Fibroblast of pulmonary artery (primary cell): ENCODE measurements around the gene ADAMTSL3.

Experiments used
- DNase-seq: peaks from one replicate; pipeline ENCODE4 v3.0.0-alpha.2; 2010; ENCODE audit warnings: low read depth
- H3K4me3 ChIP-seq: replicated peaks from 2 replicates; pipeline ENCODE4 v1.5.1; 2011; ENCODE audit warnings: low read depth, mild to moderate bottlenecking, control low read depth, low read length, moderate library complexity
- CTCF ChIP-seq: IDR thresholded peaks from 2 replicates; pipeline ENCODE4 v1.5.1; 2011; ENCODE audit warnings: mild to moderate bottlenecking, control low read depth, low read length, inconsistent platforms; ENCODE audit errors: missing control alignments

The ADAMTSL3 gene

GRCh38 chr15:83940136-83940535 lies 286.2 kb downstream of the ADAMTSL3 start:
- DNase-seq, result no peak
- TF ChIP-seq CTCF, result no peak

GRCh38 chr15:83943043-83943442 lies 289.1 kb downstream of the ADAMTSL3 start:
- no peak overlapping the region for H3K4me3 ChIP-seq
- no peak for TF ChIP-seq CTCF
- DNase-seq, result no peak

More at GRCh38 chr15:83940136-83940535, 286.2 kb downstream of the ADAMTSL3 start:
- no peak overlapping the region for H3K4me3 ChIP-seq

- no peak overlapping the region for H3K4me3 ChIP-seq
- no peak for TF ChIP-seq CTCF
- peak; percentile 47 for DNase-seq
These were observed 290.0 kb downstream of the ADAMTSL3 start for GRCh38 chr15:83943849-83944404.

- no peak overlapping the region for H3K4me3 ChIP-seq
- no peak for TF ChIP-seq CTCF
- no peak for DNase-seq
These were observed 293.2 kb downstream of the ADAMTSL3 start for GRCh38 chr15:83947156-83947555.

- no peak for TF ChIP-seq CTCF
- H3K4me3 ChIP-seq, result no peak overlapping the region
- DNase-seq, result no peak
These were observed 300.6 kb downstream of the ADAMTSL3 start for GRCh38 chr15:83954506-83954905.

GRCh38 chr15:83955806-83956265 lies 301.9 kb downstream of the ADAMTSL3 start:
- no peak overlapping the region for H3K4me3 ChIP-seq
- DNase-seq, result no peak
- TF ChIP-seq CTCF, result no peak

GRCh38 chr15:83956887-83957286 lies 303.0 kb downstream of the ADAMTSL3 start:
- no peak for TF ChIP-seq CTCF

More at GRCh38 chr15:83956887-83957286, 303.0 kb downstream of the ADAMTSL3 start:
- DNase-seq, result no peak
- no peak overlapping the region for H3K4me3 ChIP-seq
